Esophagus squamous epithelium (tissue), 4 donors: Measurements from ENCODE around the gene ATP23.

Experiments
- CTCF ChIP-seq, 6 experiments: fragments of 450-650 bp in 4 of 6; fragments of 200-600 bp in 2 of 6; sonication (generic) in 2 of 6; IDR thresholded peaks; one replicate each; pipeline ENCODE4 v1.5.1; 2016 to 2019; ENCODE audit warnings: antibody characterized with exemption in 6 of 6, mild to moderate bottlenecking in 4 of 6, moderate library complexity in 4 of 6
- POLR2A ChIP-seq, 4 donors: fragments of 450-650 bp; IDR thresholded peaks; one replicate each; pipeline ENCODE4 v1.6.1; 2017; ENCODE audit warnings: antibody characterized with exemption in 4 of 4, mild to moderate bottlenecking in 4 of 4, moderate library complexity in 3 of 4

- TF ChIP-seq POLR2A (IDR thresholded peaks at IDR 0.05) (no peak), CTCF (IDR thresholded peaks at IDR 0.05) (no peak)
Measured at GRCh38 chr12:57894399-57895292, 46.7 kb upstream of the ATP23 start.
